CD14-positive monocyte (primary cell): Measurements from ENCODE around the gene UPB1. TPM values are rescaled to one million over a fixed set of nuclear protein-coding genes. Genes with fewer than 3 reads are reported as not detected.
A peak's percentile ranks its signal among the peaks of the same experiment; 100 is the strongest.

Experiments
- DNase-seq, 3 donors: peaks; one replicate each; pipeline ENCODE4 v3.0.0-alpha.2; 2011 to 2022
- H2AFZ ChIP-seq: 2 replicates; pipeline ENCODE4 v1.6.0; 2012; ENCODE audit warnings: mild to moderate bottlenecking, low read depth, low read length, inconsistent platforms; ENCODE audit not compliant: insufficient read depth, poor library complexity, severe bottlenecking
- H3K27ac ChIP-seq, 2 donors: 1 replicate in 1 of 2; 2 replicates in 1 of 2; pipeline ENCODE4 v1.5.1; 2012 to 2013; ENCODE audit warnings: low read length in 2 of 2, control low read depth in 1 of 2, inconsistent platforms in 1 of 2, low read depth in 1 of 2, mild to moderate bottlenecking in 1 of 2
- H3K27me3 ChIP-seq, 2 donors: one replicate each; pipeline versions ENCODE4 v1.6.0 to v1.6.1; 2011 to 2013; ENCODE audit warnings: low read length in 2 of 2; ENCODE audit not compliant: control insufficient read depth in 2 of 2, insufficient read depth in 2 of 2
- H3K36me3 ChIP-seq, 2 donors: replicated peaks in 1 of 2; 1 replicate in 1 of 2; 2 replicates in 1 of 2; pipeline versions ENCODE4 v1.5.1 to v1.6.1; 2012 to 2013; ENCODE audit warnings: low read length in 2 of 2, control low read depth in 1 of 2, inconsistent platforms in 1 of 2, mild to moderate bottlenecking in 1 of 2; ENCODE audit not compliant: insufficient read depth in 2 of 2, control insufficient read depth in 1 of 2
- H3K4me1 ChIP-seq, 2 donors: 1 replicate in 1 of 2; 2 replicates in 1 of 2; pipeline versions ENCODE4 v1.5.1 to v1.6.1; 2012 to 2013; ENCODE audit warnings: low read length in 2 of 2, control low read depth in 1 of 2, inconsistent platforms in 1 of 2, mild to moderate bottlenecking in 1 of 2, moderate library complexity in 1 of 2; ENCODE audit not compliant: insufficient read depth in 2 of 2, control insufficient read depth in 1 of 2
- H3K4me2 ChIP-seq: replicated peaks from 2 replicates; pipeline ENCODE3; 2012; ENCODE audit warnings: low read length, moderate library complexity, mild to moderate bottlenecking; ENCODE audit not compliant: poor library complexity, severe bottlenecking; ENCODE audit errors: extremely low read depth
- H3K4me3 ChIP-seq, 3 experiments: fragments of 200-600 bp in 1 of 3; sonication (generic) in 1 of 3; replicated peaks in 1 of 3; 1 replicate in 2 of 3; 2 replicates in 1 of 3; pipeline ENCODE4 v1.5.1; 2011 to 2013; ENCODE audit warnings: low read length in 3 of 3, mild to moderate bottlenecking in 3 of 3, control low read depth in 2 of 3, low read depth in 2 of 3, inconsistent platforms in 1 of 3, moderate library complexity in 1 of 3
- H3K79me2 ChIP-seq: 2 replicates; pipeline ENCODE4 v1.6.0; 2012; ENCODE audit warnings: mild to moderate bottlenecking, control low read depth, inconsistent platforms, low read length, moderate library complexity; ENCODE audit not compliant: insufficient read depth
- H3K9ac ChIP-seq: 2 replicates; pipeline ENCODE4 v1.6.0; 2017; ENCODE audit warnings: low read length, mild to moderate bottlenecking; ENCODE audit not compliant: insufficient read depth, poor library complexity, severe bottlenecking
- H3K9me3 ChIP-seq, 2 donors: replicated peaks in 1 of 2; 1 replicate in 1 of 2; 2 replicates in 1 of 2; pipeline versions ENCODE4 v1.5.1 to v1.6.1; 2012 to 2013; ENCODE audit warnings: low read length in 2 of 2, control low read depth in 1 of 2; ENCODE audit not compliant: control insufficient read depth in 1 of 2, insufficient read depth in 1 of 2
- H4K20me1 ChIP-seq: 2 replicates; pipeline ENCODE4 v1.6.0; 2012; ENCODE audit warnings: mild to moderate bottlenecking, low read length, control low read depth, moderate library complexity; ENCODE audit not compliant: insufficient read depth
- H3K27ac Mint-ChIP-seq, 7 donors: one replicate each; pipeline ENCODE4 v1.8.0; 2020; ENCODE audit warnings: mild to moderate bottlenecking in 7 of 7, mixed read lengths in 7 of 7, moderate library complexity in 6 of 7, inconsistent platforms in 2 of 7
- H3K27me3 Mint-ChIP-seq, 3 donors: one replicate each; pipeline ENCODE4 v1.8.0; 2021 to 2022; ENCODE audit warnings: low read depth in 3 of 3, mild to moderate bottlenecking in 3 of 3, mixed read lengths in 3 of 3, moderate library complexity in 3 of 3, inconsistent platforms in 1 of 3
- H3K36me3 Mint-ChIP-seq, 2 donors: one replicate each; pipeline ENCODE4 v1.8.0; 2020; ENCODE audit warnings: mixed read lengths in 2 of 2, inconsistent platforms in 1 of 2, mild to moderate bottlenecking in 1 of 2
- H3K4me1 Mint-ChIP-seq: one replicate; pipeline ENCODE4 v1.8.0; 2020; ENCODE audit warnings: mild to moderate bottlenecking, mixed read lengths
- H3K4me3 Mint-ChIP-seq, 2 donors: one replicate each; pipeline ENCODE4 v1.8.0; 2020; ENCODE audit warnings: mild to moderate bottlenecking in 2 of 2, mixed read lengths in 2 of 2, moderate library complexity in 1 of 2
- H3K9me3 Mint-ChIP-seq, 7 donors: one replicate each; pipeline ENCODE4 v1.8.0; 2020 to 2022; ENCODE audit warnings: mixed read lengths in 7 of 7, mild to moderate bottlenecking in 6 of 7, moderate library complexity in 6 of 7, inconsistent platforms in 2 of 7
- CTCF ChIP-seq: fragments of 200-600 bp; IDR thresholded peaks from one replicate; pipeline ENCODE4 v1.8.0; 2022; ENCODE audit warnings: antibody characterized with exemption, mild to moderate bottlenecking
- WGBS: methylation state at CpG from one replicate; pipeline ENCODE4 v1.1.5; 2013; ENCODE audit warnings: missing lambda C conversion rate; ENCODE audit not compliant: insufficient coverage; 5-methylcytosine and 5-hydroxymethylcytosine counted together
- intact Hi-C, 2 donors: fragments of 100-400 bp; cut with micrococcal nuclease; formaldehyde crosslinking; loops; one replicate each; pipeline versions ENCODE4 v1.15.0 to v1.15.1; 2023
- polyA plus RNA-seq, 3 donors: library from polyadenylated mRNA; depleted of rRNA in 1 of 3; unstranded in 2 of 3; stranded (reverse) in 1 of 3; fragments of 300-500 nt in 2 of 3; fragments of >200 nt in 1 of 3; fragmentation: Illumina TruSeq in 2 of 3; gene quantifications; 1 replicate in 2 of 3; 2 replicates in 1 of 3; pipeline ENCODE4 v1.2.3, GENCODE V29; 2012 to 2021

The UPB1 gene
- polyA plus RNA-seq, 3 donors: 0.13 to 0.17 TPM; not detected in 1

- intact Hi-C loops: loop anchor here (5.0 kb wide), 2 partner anchors 38 to 83 kb away; no protein-coding TSS in a partner anchor
- DNase-seq: peak in 2 of 3 donors; percentile 42 to 66
- Mint-ChIP-seq H3K36me3 (peaks cover 7 to 8% of the 10 kb centered on the region in 2 donors), H3K27ac (peak overlapping the region; percentile 75 to 99 (median 93)), H3K4me3 (no peak overlapping the region), H3K4me1 (peaks cover 78% of the 10 kb centered on the region), H3K27me3 (peaks cover 2 to 5% (median 3%) of the 10 kb centered on the region in 3 donors), H3K9me3 (peaks cover 0 to 3% (median 1%) of the 10 kb centered on the region in 7 donors)
- H2AFZ ChIP-seq: no peak overlapping the region
- no peaks in the 10 kb centered on the region for H4K20me1 ChIP-seq
- no peak for TF ChIP-seq CTCF
- H3K4me1 ChIP-seq: peaks cover 73 to 80% of the 10 kb centered on the region in 2 donors
- peak overlapping the region in 1 of 2 donors; percentile 79 for H3K27ac ChIP-seq
- peak overlapping the region; percentile 20 for H3K4me2 ChIP-seq
- H3K79me2 ChIP-seq: no peaks in the 10 kb centered on the region
- no peak overlapping the region for H3K9ac ChIP-seq
- 78% methylated on average over 1 of the region's 3 CpGs for WGBS
- no peaks in the 10 kb centered on the region for H3K9me3 ChIP-seq
- H3K27me3 ChIP-seq: no peaks in the 10 kb centered on the region
- peak overlapping the region in 1 of 3 experiments; percentile 13 for H3K4me3 ChIP-seq
- H3K36me3 ChIP-seq: no peaks in the 10 kb centered on the region
These were observed 10.0 kb downstream of the UPB1 start for GRCh38 chr22:24504956-24505736.

- H3K9me3 ChIP-seq: no peaks in the 10 kb centered on the region
- peak overlapping the region; percentile 64 for H3K4me2 ChIP-seq
- peaks cover 96% of the 10 kb centered on the region for H3K4me1 Mint-ChIP-seq
- peak overlapping the region in 1 of 3 experiments; percentile 45 for H3K4me3 ChIP-seq
- no peaks in the 10 kb centered on the region for H4K20me1 ChIP-seq
- intact Hi-C loops: no loop called here
- peaks cover 0 to 3% (median 1%) of the 10 kb centered on the region in 7 donors for H3K9me3 Mint-ChIP-seq
- H3K79me2 ChIP-seq: no peaks in the 10 kb centered on the region
- peaks cover 6 to 8% of the 10 kb centered on the region in 2 donors for H3K36me3 Mint-ChIP-seq
- H3K27ac Mint-ChIP-seq: peak overlapping the region; percentile 87 to 99 (median 92)
- no peaks in the 10 kb centered on the region for H3K36me3 ChIP-seq
- peak; percentile 51 to 80 (median 79) for DNase-seq
- peak overlapping the region; percentile 35 to 64 for H3K4me3 Mint-ChIP-seq
- peaks cover 0 to 5% (median 5%) of the 10 kb centered on the region in 3 donors for H3K27me3 Mint-ChIP-seq
- no peak for TF ChIP-seq CTCF
- H3K27me3 ChIP-seq: no peaks in the 10 kb centered on the region
- no peak overlapping the region for H3K9ac ChIP-seq
- peak overlapping the region; percentile 46 to 65 for H3K27ac ChIP-seq
- H2AFZ ChIP-seq: peak overlapping the region; percentile 36
- 10% methylated on average over 3 of the region's 6 CpGs for WGBS
- H3K4me1 ChIP-seq: peaks cover 89 to 97% of the 10 kb centered on the region in 2 donors
These were observed 11.8 kb downstream of the UPB1 start for GRCh38 chr22:24506802-24507438.
